H9 (cell line): ENCODE results near the gene MBP. TPM values are rescaled to one million over a fixed set of nuclear protein-coding genes. Genes with fewer than 3 reads are reported as not detected.

ENCODE experiments used
- DNase-seq: peaks from one replicate; pipeline ENCODE4 v3.0.0-alpha.2; 2017
- H2AFZ ChIP-seq: one replicate; pipeline ENCODE4 v1.6.1; 2013; ENCODE audit warnings: mild to moderate bottlenecking, low read length, control low read depth, moderate library complexity
- H2AK5ac ChIP-seq: 2 replicates; pipeline ENCODE4 v1.6.1; 2013; ENCODE audit warnings: low read length, control low read depth, mixed read lengths; ENCODE audit not compliant: insufficient read length
- H2BK120ac ChIP-seq: one replicate; pipeline ENCODE4 v1.6.1; 2013; ENCODE audit warnings: low read depth, mild to moderate bottlenecking, low read length, control low read depth, inconsistent platforms; ENCODE audit not compliant: poor library complexity, severe bottlenecking
- H2BK12ac ChIP-seq: 2 replicates; pipeline ENCODE4 v1.6.1; 2013; ENCODE audit warnings: low read length, control low read depth, mixed read lengths, low read depth; ENCODE audit not compliant: insufficient read length
- H2BK15ac ChIP-seq: 2 replicates; pipeline ENCODE4 v1.6.1; 2013; ENCODE audit warnings: low read depth, low read length, control low read depth
- H2BK20ac ChIP-seq: one replicate; pipeline ENCODE4 v1.6.1; 2013; ENCODE audit warnings: low read depth, mild to moderate bottlenecking, low read length, control low read depth, inconsistent platforms; ENCODE audit not compliant: poor library complexity, severe bottlenecking
- H2BK5ac ChIP-seq: 2 replicates; pipeline ENCODE4 v1.6.1; 2013; ENCODE audit warnings: low read length, control low read depth, mixed read lengths; ENCODE audit not compliant: insufficient read length
- H3K14ac ChIP-seq: 2 replicates; pipeline ENCODE4 v1.6.1; 2013; ENCODE audit warnings: low read length, control low read depth; ENCODE audit not compliant: insufficient read depth
- H3K18ac ChIP-seq: 2 replicates; pipeline ENCODE4 v1.6.1; 2013; ENCODE audit warnings: low read depth, mild to moderate bottlenecking, mixed read lengths, low read length, control low read depth; ENCODE audit not compliant: insufficient read length
- H3K23ac ChIP-seq: 2 replicates; pipeline ENCODE4 v1.6.1; 2013; ENCODE audit warnings: low read length, control low read depth, mixed read lengths, low read depth; ENCODE audit not compliant: insufficient read length
- H3K23me2 ChIP-seq: 2 replicates; pipeline ENCODE4 v1.6.1; 2013; ENCODE audit warnings: low read depth, mild to moderate bottlenecking, mixed read lengths, low read length, control low read depth; ENCODE audit not compliant: insufficient read length, poor library complexity, severe bottlenecking
- H3K27ac ChIP-seq: 2 replicates; pipeline ENCODE4 v1.5.1; 2013; ENCODE audit warnings: low read length, control low read depth, mixed read lengths, low read depth; ENCODE audit not compliant: insufficient read length
- H3K27me3 ChIP-seq: 2 replicates; pipeline ENCODE4 v1.6.1; 2013; ENCODE audit warnings: low read length, control low read depth, inconsistent platforms; ENCODE audit not compliant: insufficient read depth
- H3K4ac ChIP-seq: 2 replicates; pipeline ENCODE4 v1.6.1; 2013; ENCODE audit warnings: low read depth, mild to moderate bottlenecking, control low read depth, inconsistent platforms, low read length, moderate library complexity
- H3K4me1 ChIP-seq: 2 replicates; pipeline ENCODE4 v1.6.1; 2013; ENCODE audit warnings: low read length, control low read depth, inconsistent platforms; ENCODE audit not compliant: insufficient read depth
- H3K4me2 ChIP-seq: 2 replicates; pipeline ENCODE4 v1.6.1; 2013; ENCODE audit warnings: low read length, control low read depth, mixed read lengths; ENCODE audit not compliant: insufficient read length, insufficient read depth
- H3K56ac ChIP-seq: 2 replicates; pipeline ENCODE4 v1.6.1; 2013; ENCODE audit warnings: low read depth, mild to moderate bottlenecking, mixed read lengths, low read length, control low read depth; ENCODE audit not compliant: insufficient read length
- H3K79me1 ChIP-seq: 2 replicates; pipeline ENCODE4 v1.6.1; 2013; ENCODE audit warnings: low read depth, mild to moderate bottlenecking, moderate library complexity, low read length, control low read depth, inconsistent platforms; ENCODE audit not compliant: insufficient read depth, poor library complexity, severe bottlenecking
- H3K79me2 ChIP-seq: 2 replicates; pipeline ENCODE4 v1.6.1; 2013; ENCODE audit warnings: low read length, control low read depth, inconsistent platforms; ENCODE audit not compliant: insufficient read depth
- H3K9ac ChIP-seq: 2 replicates; pipeline ENCODE4 v1.6.1; 2013; ENCODE audit warnings: low read length, control low read depth, mixed read lengths; ENCODE audit not compliant: insufficient read length; ENCODE audit errors: extremely low read depth
- H3K9me3 ChIP-seq: one replicate; pipeline ENCODE4 v1.6.1; 2013; ENCODE audit warnings: low read depth, low read length, inconsistent platforms; ENCODE audit not compliant: control insufficient read depth
- H3T11ph ChIP-seq: one replicate; pipeline ENCODE4 v1.6.1; 2013; ENCODE audit warnings: mild to moderate bottlenecking, low read length, control low read depth, inconsistent platforms
- H4K20me1 ChIP-seq: one replicate; pipeline ENCODE4 v1.6.1; 2013; ENCODE audit not compliant: control insufficient read depth, insufficient read length, insufficient read depth
- H4K5ac ChIP-seq: 2 replicates; pipeline ENCODE4 v1.6.1; 2013; ENCODE audit warnings: low read depth, mild to moderate bottlenecking, mixed read lengths, low read length, control low read depth; ENCODE audit not compliant: insufficient read length
- H4K8ac ChIP-seq: replicated peaks from 2 replicates; pipeline ENCODE4 v1.6.1; 2013; ENCODE audit warnings: low read length, control low read depth, mixed read lengths, low read depth; ENCODE audit not compliant: insufficient read length
- H4K91ac ChIP-seq: 2 replicates; pipeline ENCODE4 v1.6.1; 2013; ENCODE audit warnings: low read depth, mild to moderate bottlenecking, moderate library complexity, mixed read lengths, low read length, control low read depth; ENCODE audit not compliant: insufficient read length
- H3K27ac Mint-ChIP-seq, 3 experiments: 2 replicates in 2 of 3; 3 replicates in 1 of 3; pipeline ENCODE4 v1.8.0; 2020 to 2021; ENCODE audit warnings: mixed read lengths in 3 of 3, mild to moderate bottlenecking in 1 of 3, moderate library complexity in 1 of 3
- H3K27me3 Mint-ChIP-seq: 2 replicates; pipeline ENCODE4 v1.8.0; 2021; ENCODE audit warnings: low read depth, mild to moderate bottlenecking, moderate library complexity, mixed read lengths
- H3K36me3 Mint-ChIP-seq, 3 experiments: 2 replicates in 2 of 3; 3 replicates in 1 of 3; pipeline ENCODE4 v1.8.0; 2020 to 2021; ENCODE audit warnings: low read depth in 3 of 3, mixed read lengths in 3 of 3; ENCODE audit not compliant: insufficient read depth in 1 of 3
- H3K4me1 Mint-ChIP-seq, 2 experiments: 2 replicates each; pipeline ENCODE4 v1.8.0; 2020; ENCODE audit warnings: mixed read lengths in 2 of 2
- H3K4me3 Mint-ChIP-seq, 2 experiments: 2 replicates in 1 of 2; 3 replicates in 1 of 2; pipeline ENCODE4 v1.8.0; 2020 to 2021; ENCODE audit warnings: mild to moderate bottlenecking in 2 of 2, mixed read lengths in 2 of 2, moderate library complexity in 1 of 2
- H3K9me3 Mint-ChIP-seq, 2 experiments: 2 replicates in 1 of 2; 3 replicates in 1 of 2; pipeline ENCODE4 v1.8.0; 2020; ENCODE audit warnings: mild to moderate bottlenecking in 2 of 2, mixed read lengths in 2 of 2, moderate library complexity in 1 of 2
- whole genome bisulfite sequencing: extraction: QIAGEN DNeasy Blood & Tissue Kit; methylation state at CpG from one replicate; pipeline ENCODE4 v1.1.7; 2013; ENCODE audit warnings: missing lambda C conversion rate, low lambda C conversion rate, mixed read lengths; ENCODE audit not compliant: insufficient read length; ENCODE audit errors: extremely low coverage; 5-methylcytosine and 5-hydroxymethylcytosine counted together
- total RNA-seq: library from RNA; stranded (reverse); gene quantifications from 2 replicates; pipeline ENCODE4 v1.2.1, GENCODE V29; 2021
- TF ChIP-seq, protein P1 (sequence below): fragments of 200-600 bp; sonication (generic); conservative IDR thresholded peaks from 3 replicates; pipeline ENCODE4 v1.8.0; 2021; ENCODE audit warnings: antibody characterized with exemption, mild to moderate bottlenecking

MBP gene
- total RNA-seq, 1 experiment from 2014 or later, result 8.6 TPM

DNA sequence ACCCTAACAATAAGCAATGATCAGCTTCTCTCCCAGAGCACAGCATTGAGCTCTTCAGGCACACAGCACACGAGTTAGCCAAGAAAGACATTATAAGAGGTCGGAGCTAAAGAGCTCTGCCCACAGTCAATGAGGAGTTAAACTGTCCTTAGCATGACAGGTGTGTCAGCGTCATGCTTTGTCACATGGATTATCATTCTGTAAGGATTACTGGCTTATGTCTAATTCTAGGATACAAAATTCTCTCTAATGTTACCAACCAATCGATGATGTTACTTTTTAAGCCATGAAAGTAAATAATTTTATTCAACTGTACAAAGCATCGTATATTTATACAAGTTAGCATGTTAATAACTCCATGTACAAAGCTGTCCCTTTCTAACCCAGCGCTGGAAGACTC is 201.4 kb downstream of the MBP start:
- no peak overlapping the region for H3T11ph ChIP-seq
- H3K9me3 ChIP-seq, result no peaks in the 10 kb centered on the region
- H3K79me2 ChIP-seq, result no peaks in the 10 kb centered on the region
- H3K14ac ChIP-seq, result no peak overlapping the region
- no peak overlapping the region for H3K56ac ChIP-seq
- H4K5ac ChIP-seq, result no peak overlapping the region
- Mint-ChIP-seq H3K27ac (no peak overlapping the region), H3K36me3 (peaks cover 2 to 41% (median 32%) of the 10 kb centered on the region in 3 experiments; a peak in 5 of 7 replicates), H3K4me3 (no peak overlapping the region), H3K27me3 (no peaks in the 10 kb centered on the region), H3K9me3 (no peaks in the 10 kb centered on the region), H3K4me1 (no peaks in the 10 kb centered on the region)
- no CpG with 5 or more reads among the region's 6 CpGs for WGBS
- no peak overlapping the region for H4K8ac ChIP-seq
- H3K4me1 ChIP-seq, result no peaks in the 10 kb centered on the region
- H2AFZ ChIP-seq, result no peak overlapping the region
- TF ChIP-seq, protein P1, sequence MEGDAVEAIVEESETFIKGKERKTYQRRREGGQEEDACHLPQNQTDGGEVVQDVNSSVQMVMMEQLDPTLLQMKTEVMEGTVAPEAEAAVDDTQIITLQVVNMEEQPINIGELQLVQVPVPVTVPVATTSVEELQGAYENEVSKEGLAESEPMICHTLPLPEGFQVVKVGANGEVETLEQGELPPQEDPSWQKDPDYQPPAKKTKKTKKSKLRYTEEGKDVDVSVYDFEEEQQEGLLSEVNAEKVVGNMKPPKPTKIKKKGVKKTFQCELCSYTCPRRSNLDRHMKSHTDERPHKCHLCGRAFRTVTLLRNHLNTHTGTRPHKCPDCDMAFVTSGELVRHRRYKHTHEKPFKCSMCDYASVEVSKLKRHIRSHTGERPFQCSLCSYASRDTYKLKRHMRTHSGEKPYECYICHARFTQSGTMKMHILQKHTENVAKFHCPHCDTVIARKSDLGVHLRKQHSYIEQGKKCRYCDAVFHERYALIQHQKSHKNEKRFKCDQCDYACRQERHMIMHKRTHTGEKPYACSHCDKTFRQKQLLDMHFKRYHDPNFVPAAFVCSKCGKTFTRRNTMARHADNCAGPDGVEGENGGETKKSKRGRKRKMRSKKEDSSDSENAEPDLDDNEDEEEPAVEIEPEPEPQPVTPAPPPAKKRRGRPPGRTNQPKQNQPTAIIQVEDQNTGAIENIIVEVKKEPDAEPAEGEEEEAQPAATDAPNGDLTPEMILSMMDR, result no peak
- no peak overlapping the region for H3K27ac ChIP-seq
- H2BK120ac ChIP-seq, result no peak overlapping the region
- H3K18ac ChIP-seq, result no peak overlapping the region
- no peak overlapping the region for H3K4ac ChIP-seq
- H2BK15ac ChIP-seq, result no peak overlapping the region
- no peak overlapping the region for H2BK12ac ChIP-seq
- no peaks in the 10 kb centered on the region for H4K20me1 ChIP-seq
- no peak overlapping the region for H3K9ac ChIP-seq
- H4K91ac ChIP-seq, result no peak overlapping the region
- H3K27me3 ChIP-seq, result no peaks in the 10 kb centered on the region
- no peak overlapping the region for H3K23ac ChIP-seq
- H2BK20ac ChIP-seq, result no peak overlapping the region
- H3K4me2 ChIP-seq, result no peak overlapping the region
- H3K79me1 ChIP-seq, result no peaks in the 10 kb centered on the region
- H2AK5ac ChIP-seq, result no peak overlapping the region
- no peak for DNase-seq
- H2BK5ac ChIP-seq, result no peak overlapping the region
- H3K23me2 ChIP-seq, result no peaks in the 10 kb centered on the region

Other genes starting within 250 kb of the MBP start
- 0.02 and 0.07 TPM in 2 replicates for gene GALR1, start 117.1 kb upstream of the MBP start, total RNA-seq